HUES64 (cell line): ENCODE data around the gene FTCD.

Source experiments
- H3K27ac ChIP-seq: 2 replicates; pipeline ENCODE4 v1.7.0; 2013; ENCODE audit warnings: low read depth, low read length, inconsistent platforms
- H3K27me3 ChIP-seq: 2 replicates; pipeline ENCODE4 v1.6.1; 2013; ENCODE audit warnings: mild to moderate bottlenecking, low read length; ENCODE audit not compliant: insufficient read depth
- H3K36me3 ChIP-seq: 2 replicates; pipeline ENCODE4 v1.6.1; 2013; ENCODE audit warnings: mild to moderate bottlenecking, low read length; ENCODE audit not compliant: insufficient read depth
- H3K4me1 ChIP-seq: 2 replicates; pipeline ENCODE4 v1.6.1; 2013; ENCODE audit warnings: mild to moderate bottlenecking, low read length, moderate library complexity; ENCODE audit not compliant: insufficient read depth
- H3K4me3 ChIP-seq: 2 replicates; pipeline ENCODE4 v1.5.1; 2013; ENCODE audit warnings: mild to moderate bottlenecking, low read length, moderate library complexity
- H3K9ac ChIP-seq: 2 replicates; pipeline ENCODE4 v1.6.1; 2013; ENCODE audit warnings: mild to moderate bottlenecking, low read depth, low read length
- H3K9me3 ChIP-seq: 2 replicates; pipeline ENCODE4 v1.6.1; 2013; ENCODE audit warnings: low read depth, low read length; ENCODE audit not compliant: insufficient read depth
- WGBS: fragments of 150-250, 120-280 bp; methylation state at CpG from one replicate; pipeline ENCODE4 v1.1.7; 2013; ENCODE audit warnings: missing lambda C conversion rate; 5-methylcytosine and 5-hydroxymethylcytosine counted together

The FTCD gene

GRCh38 chr21:46089285-46089684 lies 66.1 kb downstream of the FTCD start:
- WGBS, result 88% methylated on average over 5 of the region's 5 CpGs
- no peaks in the 10 kb centered on the region for H3K27me3 ChIP-seq
- no peak overlapping the region for H3K4me3 ChIP-seq
- no peaks in the 10 kb centered on the region for H3K36me3 ChIP-seq
- peaks cover 17% of the 10 kb centered on the region; the same call in 1 of the 2 replicates for H3K9me3 ChIP-seq
- no peaks in the 10 kb centered on the region for H3K4me1 ChIP-seq
- H3K27ac ChIP-seq, result no peak overlapping the region
- no peak overlapping the region for H3K9ac ChIP-seq

- Histone ChIP-seq H3K9me3 (peaks cover 9% of the 10 kb centered on the region; the same call in 1 of the 2 replicates), H3K4me3 (no peak overlapping the region), H3K27ac (no peak overlapping the region), H3K4me1 (0 out of 2 replicates have a peak, but pooled peaks cover 2% of the 10 kb centered on the region), H3K27me3 (no peaks in the 10 kb centered on the region), H3K9ac (no peak overlapping the region), H3K36me3 (no peaks in the 10 kb centered on the region)
- 97% methylated on average over 2 of the region's 2 CpGs for WGBS
Measured at GRCh38 chr21:46088189-46088588, 67.2 kb downstream of the FTCD start.

- no peaks in the 10 kb centered on the region for H3K36me3 ChIP-seq
- 93% methylated on average over 1 of the region's 1 CpG for WGBS
- H3K9ac ChIP-seq, result no peak overlapping the region
- no peak overlapping the region for H3K27ac ChIP-seq
- H3K9me3 ChIP-seq, result peaks cover 5% of the 10 kb centered on the region; the same call in 1 of the 2 replicates
- 0 out of 2 replicates have a peak, but pooled peaks cover 2% of the 10 kb centered on the region for H3K4me1 ChIP-seq
- no peak overlapping the region for H3K4me3 ChIP-seq
- no peaks in the 10 kb centered on the region for H3K27me3 ChIP-seq
Measured at GRCh38 chr21:46087641-46088040, 67.7 kb downstream of the FTCD start.
